Astrocyte (in vitro differentiated cells and primary cell): Measurements from ENCODE around the gene PBXIP1.

Experiments
- CTCF ChIP-seq: IDR thresholded peaks from 2 replicates; pipeline ENCODE4 v1.5.1; 2011; ENCODE audit warnings: low read depth, mild to moderate bottlenecking, inconsistent platforms, low read length, moderate library complexity; ENCODE audit not compliant: insufficient read depth
- EZH2 ChIP-seq: IDR thresholded peaks from 2 replicates; pipeline ENCODE4 v1.6.1; 2012; ENCODE audit warnings: mild to moderate bottlenecking, low read length, inconsistent platforms; ENCODE audit not compliant: insufficient read depth

DNA sequence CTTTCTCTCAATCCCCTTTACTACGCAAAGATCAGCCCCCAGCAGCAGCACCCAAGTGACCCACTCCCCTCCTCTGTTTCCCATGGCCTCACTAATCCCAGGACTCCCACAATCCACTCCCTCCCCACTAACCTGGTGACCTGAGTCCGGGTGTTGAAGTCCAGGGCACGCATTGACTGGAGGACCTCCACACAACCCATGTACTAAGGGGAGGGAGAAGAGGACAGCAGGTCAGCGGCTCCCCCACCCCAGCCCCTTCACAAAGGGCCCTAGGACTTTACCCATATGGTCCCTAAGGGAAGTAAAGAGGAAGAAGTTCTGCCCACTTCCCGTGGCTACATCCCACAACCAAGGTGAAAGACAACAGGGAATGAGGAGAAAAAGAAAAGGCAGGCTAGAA lies 13.3 kb upstream of the PBXIP1 start:
- no peak for TF ChIP-seq CTCF
- no peak for TF ChIP-seq EZH2
